HepG2 (cell line): ENCODE measurements around the gene PPP1R12A. TPM values are rescaled to one million over a fixed set of nuclear protein-coding genes. Genes with fewer than 3 reads are reported as not detected.

Source experiments
- ARNTL ChIP-seq: sonication (generic); formaldehyde crosslinking; IDR thresholded peaks from 2 replicates; pipeline ENCODE4 v1.4.0; 2020; ENCODE audit warnings: mild to moderate bottlenecking, missing genetic modification reagents
- ATF7 ChIP-seq, 2 experiments: fragments of 450-650 bp in 1 of 2; sonication (generic) in 1 of 2; formaldehyde crosslinking in 1 of 2; IDR thresholded peaks; 2 replicates each; pipeline versions ENCODE4 v1.4.0 to v1.6.1; 2016 to 2020; ENCODE audit warnings: antibody characterized with exemption in 1 of 2, mild to moderate bottlenecking in 1 of 2, missing genetic modification reagents in 1 of 2
- CREM ChIP-seq, 2 experiments: sonication (generic) in 1 of 2; formaldehyde crosslinking in 1 of 2; IDR thresholded peaks; 2 replicates each; pipeline versions ENCODE4 v1.4.0 to v1.6.1; 2016 to 2020; ENCODE audit warnings: antibody characterized with exemption in 1 of 2, mild to moderate bottlenecking in 1 of 2, missing genetic modification reagents in 1 of 2
- GATA4 ChIP-seq: sonication (generic); IDR thresholded peaks from 2 replicates; pipeline ENCODE4 v1.6.1; 2016; ENCODE audit warnings: antibody characterized with exemption, low read depth, borderline replicate concordance
- KDM2A ChIP-seq: sonication (generic); formaldehyde crosslinking; IDR thresholded peaks from 2 replicates; pipeline ENCODE4 v1.4.0; 2020; ENCODE audit warnings: low read depth, missing genetic modification reagents, borderline replicate concordance
- NFKBIZ ChIP-seq: IDR thresholded peaks from 2 replicates; pipeline ENCODE4 v1.6.1; 2018; ENCODE audit warnings: missing genetic modification reagents, missing compliant biosample characterization
- NR3C1 ChIP-seq: sonication (generic); formaldehyde crosslinking; IDR thresholded peaks from 2 replicates; pipeline ENCODE4 v1.4.0; 2020; ENCODE audit warnings: missing genetic modification reagents
- RBFOX2 ChIP-seq: fragments of 200-400 bp; formaldehyde crosslinking; IDR thresholded peaks from 2 replicates; pipeline ENCODE4 v1.6.1; 2017; ENCODE audit warnings: low read depth, mild to moderate bottlenecking, low read length
- SOX5 ChIP-seq: IDR thresholded peaks from 2 replicates; pipeline ENCODE4 v1.6.1; 2016; ENCODE audit warnings: borderline replicate concordance
- ZNF34 ChIP-seq: sonication (generic); formaldehyde crosslinking; IDR thresholded peaks from 2 replicates; pipeline ENCODE4 v1.4.0; 2020; ENCODE audit warnings: mild to moderate bottlenecking, missing genetic modification reagents, borderline replicate concordance
- ZNF44 ChIP-seq: sonication (generic); formaldehyde crosslinking; IDR thresholded peaks from 2 replicates; pipeline ENCODE4 v1.5.1; 2020; ENCODE audit warnings: mild to moderate bottlenecking, missing genetic modification reagents
- ZNF547 ChIP-seq: sonication (generic); formaldehyde crosslinking; IDR thresholded peaks from 2 replicates; pipeline ENCODE4 v1.5.1; 2020; ENCODE audit warnings: mild to moderate bottlenecking, missing genetic modification reagents
- ZNF678 ChIP-seq: sonication (generic); formaldehyde crosslinking; IDR thresholded peaks from 2 replicates; pipeline ENCODE4 v1.4.0; 2020; ENCODE audit warnings: mild to moderate bottlenecking, missing genetic modification reagents
- ZNF850 ChIP-seq: sonication (generic); formaldehyde crosslinking; conservative IDR thresholded peaks from 2 replicates; pipeline ENCODE4 v1.9.0; 2021; ENCODE audit warnings: mild to moderate bottlenecking, missing genetic modification reagents
- ZSCAN9 ChIP-seq: IDR thresholded peaks from 2 replicates; pipeline ENCODE4 v1.6.1; 2016; ENCODE audit warnings: borderline replicate concordance
- polyA plus RNA-seq, 8 experiments: library from polyadenylated mRNA; depleted of rRNA in 3 of 8; stranded (reverse) in 7 of 8; unstranded in 1 of 8; fragments of >200 nt; fragmentation: Illumina TruSeq in 4 of 8; extraction: Trizol in 4 of 8; gene quantifications; 2 replicates each; pipeline versions ENCODE4 v1.2.1 to v1.2.3, GENCODE V29; 2011 to 2016; ENCODE audit warnings: low read depth in 4 of 8, missing spikeins in 1 of 8, mixed read lengths in 1 of 8; ENCODE audit not compliant: insufficient read depth in 1 of 8
- total RNA-seq, 5 experiments: library from RNA; depleted of rRNA; stranded (reverse); fragments of >200 nt; fragmentation: Illumina TruSeq; extraction: Trizol; gene quantifications; 2 replicates each; pipeline ENCODE4 v1.2.3, GENCODE V29; 2016; ENCODE audit warnings: low read depth in 1 of 5
- TF ChIP-seq, protein P1 (sequence below): sonication (generic); formaldehyde crosslinking; IDR thresholded peaks from 2 replicates; pipeline ENCODE4 v1.8.0; 2022; ENCODE audit warnings: mild to moderate bottlenecking, missing genetic modification reagents, borderline replicate concordance
- TF ChIP-seq, protein P2 (sequence below), 2 experiments: IDR thresholded peaks; 2 replicates each; pipeline ENCODE4 v1.6.1; 2011 to 2012; ENCODE audit warnings: low read length in 2 of 2, borderline replicate concordance in 1 of 2, low read depth in 1 of 2, mild to moderate bottlenecking in 1 of 2, moderate library complexity in 1 of 2
- TF ChIP-seq, protein P3 (sequence below): IDR thresholded peaks from 2 replicates; pipeline ENCODE4 v1.6.1; 2016; ENCODE audit warnings: low read depth
- TF ChIP-seq, protein P4 (sequence below): sonication (generic); formaldehyde crosslinking; IDR thresholded peaks from 2 replicates; pipeline ENCODE4 v1.4.0; 2020; ENCODE audit warnings: missing genetic modification reagents

The PPP1R12A gene
- total and polyA plus RNA-seq, 2 of the 13 experiments (the other 11 are each of a cell fraction or from before 2014, with no cell fraction given): 23.8 to 50.0 TPM

DNA sequence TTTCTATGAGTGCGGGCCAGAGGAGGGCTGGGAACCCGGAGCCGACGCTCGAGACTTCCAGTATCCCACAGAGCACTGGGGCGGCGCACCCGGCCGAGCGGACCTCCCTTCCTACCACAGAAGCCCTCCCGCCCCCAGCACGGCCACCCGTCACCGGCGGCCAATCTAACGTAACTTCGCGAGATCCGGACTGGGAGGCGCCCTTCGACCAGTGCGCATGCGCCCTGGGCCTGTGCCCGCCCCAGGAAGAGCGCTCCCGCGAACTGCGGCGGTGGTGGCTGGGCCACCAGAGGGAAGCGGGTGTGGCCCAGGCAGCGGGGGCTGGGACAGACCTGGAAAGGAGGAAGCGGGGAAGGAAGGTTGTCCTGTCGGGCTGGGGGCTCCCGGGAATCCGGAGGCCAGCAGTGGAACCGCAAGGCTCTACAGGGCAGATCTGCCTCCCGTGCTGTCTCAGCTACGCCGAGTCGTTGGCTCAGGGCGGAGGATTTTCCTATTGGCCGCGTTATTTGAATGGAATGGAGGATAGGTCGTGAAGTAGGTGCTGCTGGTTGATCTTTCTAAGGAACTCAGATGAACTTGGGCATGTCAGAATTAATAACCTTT lies at the start of gene PPP1R12A (continued):
- TF ChIP-seq, protein P1, sequence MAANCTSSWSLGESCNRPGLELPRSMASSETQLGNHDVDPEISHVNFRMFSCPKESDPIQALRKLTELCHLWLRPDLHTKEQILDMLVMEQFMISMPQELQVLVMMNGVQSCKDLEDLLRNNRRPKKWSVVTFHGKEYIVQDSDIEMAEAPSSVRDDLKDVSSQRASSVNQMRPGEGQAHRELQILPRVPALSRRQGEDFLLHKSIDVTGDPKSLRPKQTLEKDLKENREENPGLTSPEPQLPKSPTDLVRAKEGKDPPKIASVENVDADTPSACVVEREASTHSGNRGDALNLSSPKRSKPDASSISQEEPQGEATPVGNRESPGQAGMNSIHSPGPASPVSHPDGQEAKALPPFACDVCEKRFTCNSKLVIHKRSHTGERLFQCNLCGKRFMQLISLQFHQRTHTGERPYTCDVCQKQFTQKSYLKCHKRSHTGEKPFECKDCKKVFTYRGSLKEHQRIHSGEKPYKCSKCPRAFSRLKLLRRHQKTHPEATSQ: peak; percentile 87; the same call in 1 of the 2 replicates
- TF ChIP-seq ZNF547 (CRISPR knock-in tag) (0 out of 2 replicates have a peak, but pooled peaks have one; percentile 8), GATA4 (peak; percentile 78), CREM (IDR thresholded peaks at IDR 0.05) (peak; percentile 32; the same call in 1 of the 2 replicates), CREM (CRISPR knock-in tag; IDR thresholded peaks at IDR 0.05) (no peak), ZSCAN9 (CRISPR knock-in tag) (no peak), KDM2A (peak; percentile 81), NFKBIZ (CRISPR knock-in tag) (peak; percentile 39; the same call in 1 of the 2 replicates), RBFOX2 (peak; percentile 95), NR3C1 (CRISPR knock-in tag) (no peak), SOX5 (CRISPR knock-in tag) (peak; percentile 28; the same call in 1 of the 2 replicates), ZNF44 (no peak), ATF7 (IDR thresholded peaks at IDR 0.05) (no peak), ATF7 (CRISPR knock-in tag; IDR thresholded peaks at IDR 0.05) (no peak; the same call in 1 of the 2 replicates), ARNTL (CRISPR knock-in tag) (peak; percentile 20; the same call in 1 of the 2 replicates), ZNF34 (CRISPR knock-in tag) (no peak), ZNF678 (CRISPR knock-in tag) (no peak), ZNF850 (CRISPR knock-in tag) (no peak)
- TF ChIP-seq, protein P2, sequence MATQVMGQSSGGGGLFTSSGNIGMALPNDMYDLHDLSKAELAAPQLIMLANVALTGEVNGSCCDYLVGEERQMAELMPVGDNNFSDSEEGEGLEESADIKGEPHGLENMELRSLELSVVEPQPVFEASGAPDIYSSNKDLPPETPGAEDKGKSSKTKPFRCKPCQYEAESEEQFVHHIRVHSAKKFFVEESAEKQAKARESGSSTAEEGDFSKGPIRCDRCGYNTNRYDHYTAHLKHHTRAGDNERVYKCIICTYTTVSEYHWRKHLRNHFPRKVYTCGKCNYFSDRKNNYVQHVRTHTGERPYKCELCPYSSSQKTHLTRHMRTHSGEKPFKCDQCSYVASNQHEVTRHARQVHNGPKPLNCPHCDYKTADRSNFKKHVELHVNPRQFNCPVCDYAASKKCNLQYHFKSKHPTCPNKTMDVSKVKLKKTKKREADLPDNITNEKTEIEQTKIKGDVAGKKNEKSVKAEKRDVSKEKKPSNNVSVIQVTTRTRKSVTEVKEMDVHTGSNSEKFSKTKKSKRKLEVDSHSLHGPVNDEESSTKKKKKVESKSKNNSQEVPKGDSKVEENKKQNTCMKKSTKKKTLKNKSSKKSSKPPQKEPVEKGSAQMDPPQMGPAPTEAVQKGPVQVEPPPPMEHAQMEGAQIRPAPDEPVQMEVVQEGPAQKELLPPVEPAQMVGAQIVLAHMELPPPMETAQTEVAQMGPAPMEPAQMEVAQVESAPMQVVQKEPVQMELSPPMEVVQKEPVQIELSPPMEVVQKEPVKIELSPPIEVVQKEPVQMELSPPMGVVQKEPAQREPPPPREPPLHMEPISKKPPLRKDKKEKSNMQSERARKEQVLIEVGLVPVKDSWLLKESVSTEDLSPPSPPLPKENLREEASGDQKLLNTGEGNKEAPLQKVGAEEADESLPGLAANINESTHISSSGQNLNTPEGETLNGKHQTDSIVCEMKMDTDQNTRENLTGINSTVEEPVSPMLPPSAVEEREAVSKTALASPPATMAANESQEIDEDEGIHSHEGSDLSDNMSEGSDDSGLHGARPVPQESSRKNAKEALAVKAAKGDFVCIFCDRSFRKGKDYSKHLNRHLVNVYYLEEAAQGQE (IDR thresholded peaks at IDR 0.05; ENCODE audit: borderline replicate concordance in 1 of 2, low read depth in 1 of 2, low read length in 2 of 2): peak in 1 of 2 experiments; percentile 64; a peak in 1 of 4 replicates
- TF ChIP-seq, protein P3, sequence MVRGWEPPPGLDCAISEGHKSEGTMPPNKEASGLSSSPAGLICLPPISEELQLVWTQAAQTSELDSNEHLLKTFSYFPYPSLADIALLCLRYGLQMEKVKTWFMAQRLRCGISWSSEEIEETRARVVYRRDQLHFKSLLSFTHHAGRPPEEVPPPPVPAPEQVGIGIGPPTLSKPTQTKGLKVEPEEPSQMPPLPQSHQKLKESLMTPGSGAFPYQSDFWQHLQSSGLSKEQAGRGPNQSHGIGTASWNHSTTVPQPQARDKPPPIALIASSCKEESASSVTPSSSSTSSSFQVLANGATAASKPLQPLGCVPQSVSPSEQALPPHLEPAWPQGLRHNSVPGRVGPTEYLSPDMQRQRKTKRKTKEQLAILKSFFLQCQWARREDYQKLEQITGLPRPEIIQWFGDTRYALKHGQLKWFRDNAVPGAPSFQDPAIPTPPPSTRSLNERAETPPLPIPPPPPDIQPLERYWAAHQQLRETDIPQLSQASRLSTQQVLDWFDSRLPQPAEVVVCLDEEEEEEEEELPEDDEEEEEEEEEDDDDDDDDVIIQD: peak; percentile 89
- TF ChIP-seq, protein P4, sequence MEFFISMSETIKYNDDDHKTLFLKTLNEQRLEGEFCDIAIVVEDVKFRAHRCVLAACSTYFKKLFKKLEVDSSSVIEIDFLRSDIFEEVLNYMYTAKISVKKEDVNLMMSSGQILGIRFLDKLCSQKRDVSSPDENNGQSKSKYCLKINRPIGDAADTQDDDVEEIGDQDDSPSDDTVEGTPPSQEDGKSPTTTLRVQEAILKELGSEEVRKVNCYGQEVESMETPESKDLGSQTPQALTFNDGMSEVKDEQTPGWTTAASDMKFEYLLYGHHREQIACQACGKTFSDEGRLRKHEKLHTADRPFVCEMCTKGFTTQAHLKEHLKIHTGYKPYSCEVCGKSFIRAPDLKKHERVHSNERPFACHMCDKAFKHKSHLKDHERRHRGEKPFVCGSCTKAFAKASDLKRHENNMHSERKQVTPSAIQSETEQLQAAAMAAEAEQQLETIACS (CRISPR knock-in tag): peak; percentile 39; the same call in 1 of the 2 replicates
